HG02884 (cell line): ENCODE measurements around the gene CLIP2.
"Not testable (repeated sequence)": the region's sequence is repeated elsewhere in the genome, so short reads cannot be mapped to it uniquely, and the experiment has no call there.

Experiments
- ATAC-seq: cut with Tn5 transposase; IDR thresholded peaks from one replicate; pipeline ENCODE4 v1.9.1; 2021; ENCODE audit warnings: mild to moderate bottlenecking, moderate library complexity; ENCODE audit not compliant: unreplicated experiment

Gene CLIP2

DNA sequence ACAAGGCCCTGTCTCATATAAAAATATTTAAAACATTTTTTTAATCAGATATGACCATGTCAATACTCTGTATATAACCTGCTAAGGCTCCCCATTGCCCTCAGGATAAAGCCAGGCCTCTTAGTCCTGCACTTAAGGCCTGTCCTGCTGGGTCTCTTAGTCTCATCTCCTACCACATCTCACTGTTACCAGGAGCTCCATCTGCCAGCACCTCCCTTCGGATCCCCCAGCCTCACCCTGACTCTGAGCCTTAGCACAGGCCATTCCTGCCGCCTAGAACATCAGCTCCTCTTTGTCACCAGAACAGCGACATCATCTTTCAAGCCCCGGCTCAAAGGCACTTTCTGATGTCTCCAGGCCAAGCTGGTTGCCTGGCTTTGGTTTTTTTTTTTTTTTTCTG is 138.8 kb downstream of the CLIP2 start:
- no peak for ATAC-seq

DNA sequence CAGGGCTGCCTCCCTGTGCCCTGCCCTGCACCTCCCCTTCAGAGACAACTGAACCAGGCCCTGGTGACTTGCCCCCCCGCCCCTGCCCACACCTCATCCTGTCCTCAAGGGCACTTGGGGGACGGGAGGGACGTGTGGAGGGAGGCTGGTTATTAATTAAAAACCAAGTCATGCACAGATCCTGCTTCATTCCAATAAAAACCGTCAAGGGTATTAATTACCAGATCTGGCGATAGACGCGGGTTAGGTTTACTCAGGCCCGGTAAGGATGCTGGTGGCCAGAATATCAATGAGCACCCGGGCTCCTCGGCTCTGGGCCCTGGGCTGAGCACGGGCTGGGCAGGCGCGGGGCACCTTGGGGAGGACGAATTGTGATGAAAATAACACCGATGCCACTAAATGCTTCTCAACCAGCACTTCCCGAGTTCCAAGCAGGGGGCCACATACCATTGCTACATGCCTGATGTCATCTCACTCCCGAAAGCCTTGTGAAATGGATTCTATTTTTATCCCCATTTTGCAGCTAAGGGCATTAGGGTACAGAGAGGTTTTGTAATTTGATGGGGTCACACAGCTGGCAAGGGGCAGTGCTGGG is 140.0 kb downstream of the CLIP2 start:
- ATAC-seq = no peak

DNA sequence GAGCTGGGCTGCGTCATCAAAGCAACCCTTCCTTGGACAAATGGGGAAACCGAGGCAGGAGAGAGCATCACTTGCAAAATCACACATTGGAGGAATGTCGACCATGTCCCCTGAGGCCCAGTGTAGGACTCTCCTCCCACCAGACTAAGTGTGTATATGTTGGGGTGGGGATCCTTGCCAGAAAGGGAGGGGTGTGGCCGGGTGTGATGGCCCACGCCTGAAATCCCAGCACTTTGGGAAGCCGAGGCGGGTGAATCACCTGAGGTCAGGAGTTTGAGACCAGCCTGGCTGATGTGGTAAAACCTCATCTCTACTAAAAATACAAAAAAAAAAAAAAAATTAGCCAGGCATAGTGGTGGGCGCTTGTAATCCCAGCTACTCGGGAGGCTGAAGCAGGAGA is 141.2 kb downstream of the CLIP2 start:
- ATAC-seq = not testable (repeated sequence)

DNA sequence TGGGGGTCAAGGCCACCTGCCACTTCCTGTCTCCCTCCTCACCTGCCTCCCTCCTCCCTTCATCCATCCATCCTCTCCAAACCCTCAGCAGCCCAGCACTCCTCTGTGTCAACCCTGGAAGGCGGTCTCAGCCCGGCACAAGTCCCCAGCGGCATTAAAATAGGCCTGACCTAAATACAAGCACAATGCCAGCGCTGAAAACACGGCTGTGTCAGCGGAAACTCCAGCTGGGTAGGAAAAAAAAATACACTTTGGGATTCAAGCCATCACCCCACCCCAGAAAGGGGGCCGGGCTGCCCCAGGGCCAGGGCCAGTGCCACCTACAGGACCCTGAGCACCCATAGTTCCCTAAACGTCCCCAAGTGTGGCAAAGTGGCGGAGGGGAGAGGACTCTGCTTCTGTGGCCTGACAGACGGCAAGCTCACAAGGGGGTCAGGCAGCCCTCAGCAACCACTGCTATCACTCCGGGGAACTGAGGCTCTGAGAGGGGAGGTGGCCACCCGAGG is 141.8 kb downstream of the CLIP2 start:
- ATAC-seq = no peak

DNA sequence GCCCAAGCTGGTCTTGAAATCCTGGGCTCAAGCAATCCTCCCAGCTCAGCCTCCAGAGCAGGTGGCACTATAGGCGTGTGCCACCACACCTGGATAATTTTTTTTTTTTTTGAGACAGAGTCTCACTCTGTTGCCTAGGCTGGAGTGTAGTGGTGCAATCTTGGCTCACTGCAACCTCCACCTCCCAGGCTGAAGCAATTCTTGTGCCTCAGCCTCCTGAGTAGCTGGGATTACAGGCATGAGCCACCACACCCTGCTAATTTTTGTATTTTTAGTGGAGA is 148.0 kb downstream of the CLIP2 start:
- ATAC-seq = not testable (repeated sequence)

DNA sequence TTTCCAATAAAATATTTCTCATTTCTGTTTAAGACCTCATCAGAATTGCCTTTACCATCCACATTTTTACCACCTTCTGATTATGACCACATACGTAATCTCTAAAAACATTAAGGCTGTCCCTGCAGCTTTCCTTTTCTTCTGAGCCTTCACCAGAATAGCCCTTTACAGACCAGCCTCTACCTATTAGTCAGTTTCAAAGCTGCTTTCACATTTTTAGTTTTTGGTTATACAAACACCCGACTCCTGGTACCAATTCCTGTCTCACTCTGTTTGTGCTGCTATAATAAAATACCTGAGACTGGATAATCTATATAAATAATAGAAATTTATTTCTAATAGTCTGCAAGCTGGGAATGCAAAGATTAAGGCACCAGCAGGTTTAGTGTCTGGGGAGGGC is 149.1 kb downstream of the CLIP2 start:
- ATAC-seq = no peak

DNA sequence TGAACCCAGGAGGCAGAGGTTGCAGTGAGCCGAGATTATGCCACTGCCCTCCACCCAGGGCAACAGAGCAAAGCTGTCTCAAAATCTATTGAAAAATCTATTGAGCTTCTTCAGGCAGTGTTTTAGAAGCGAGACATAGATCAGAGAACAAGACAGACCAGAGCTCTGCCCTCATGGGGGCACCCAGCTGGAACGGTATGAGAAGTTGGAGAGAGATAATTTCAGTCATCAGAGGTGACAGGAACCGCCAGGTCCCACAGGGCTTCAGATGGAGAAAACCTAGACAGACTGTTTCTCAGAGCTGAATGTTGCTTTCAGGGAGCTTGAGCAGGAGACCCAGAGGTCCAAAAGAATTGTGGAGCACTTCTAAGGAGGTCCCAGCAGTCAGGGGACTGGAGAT is 150.3 kb downstream of the CLIP2 start:
- ATAC-seq = no peak

DNA sequence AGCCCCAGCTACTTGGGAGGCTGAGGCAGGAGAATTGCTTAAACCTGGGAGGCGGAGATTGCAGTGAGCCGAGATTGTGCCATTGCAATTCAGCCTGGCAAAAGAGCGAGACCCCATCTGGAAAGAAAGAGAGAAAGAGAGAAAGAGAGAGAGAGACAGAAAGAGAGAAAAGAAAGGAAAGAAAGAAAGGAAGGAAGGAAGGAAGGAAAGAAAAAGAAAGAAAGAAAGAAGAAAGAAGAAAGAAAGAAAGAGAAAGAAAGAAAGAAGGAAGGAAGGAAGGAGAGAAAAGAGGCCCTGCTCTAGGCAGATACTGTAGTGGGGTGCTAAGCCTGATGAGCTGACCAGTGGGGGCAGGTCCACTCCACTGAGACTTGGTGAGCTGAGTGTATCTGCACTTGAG is 150.9 kb downstream of the CLIP2 start:
- not testable (repeated sequence) for ATAC-seq

DNA sequence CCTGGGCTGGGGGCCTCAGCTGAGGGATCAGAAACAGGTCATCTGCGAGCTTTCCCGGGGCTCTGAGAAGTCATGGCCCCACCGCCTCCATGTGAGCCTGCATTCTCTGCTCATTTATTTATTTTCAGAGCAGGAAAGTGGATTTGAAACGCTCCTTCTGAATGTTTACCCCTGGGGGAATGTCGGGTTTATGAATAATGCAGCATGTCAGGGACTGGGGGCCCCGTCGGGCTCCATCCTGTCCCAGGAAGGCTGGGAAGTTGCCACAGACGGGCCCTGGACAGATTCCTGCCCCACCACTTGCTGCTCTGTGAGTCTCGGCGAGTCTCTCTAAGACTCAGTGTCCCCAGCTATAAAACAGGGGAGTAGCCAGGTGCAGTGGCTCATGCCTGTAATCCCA is 152.6 kb downstream of the CLIP2 start:
- ATAC-seq = no peak

DNA sequence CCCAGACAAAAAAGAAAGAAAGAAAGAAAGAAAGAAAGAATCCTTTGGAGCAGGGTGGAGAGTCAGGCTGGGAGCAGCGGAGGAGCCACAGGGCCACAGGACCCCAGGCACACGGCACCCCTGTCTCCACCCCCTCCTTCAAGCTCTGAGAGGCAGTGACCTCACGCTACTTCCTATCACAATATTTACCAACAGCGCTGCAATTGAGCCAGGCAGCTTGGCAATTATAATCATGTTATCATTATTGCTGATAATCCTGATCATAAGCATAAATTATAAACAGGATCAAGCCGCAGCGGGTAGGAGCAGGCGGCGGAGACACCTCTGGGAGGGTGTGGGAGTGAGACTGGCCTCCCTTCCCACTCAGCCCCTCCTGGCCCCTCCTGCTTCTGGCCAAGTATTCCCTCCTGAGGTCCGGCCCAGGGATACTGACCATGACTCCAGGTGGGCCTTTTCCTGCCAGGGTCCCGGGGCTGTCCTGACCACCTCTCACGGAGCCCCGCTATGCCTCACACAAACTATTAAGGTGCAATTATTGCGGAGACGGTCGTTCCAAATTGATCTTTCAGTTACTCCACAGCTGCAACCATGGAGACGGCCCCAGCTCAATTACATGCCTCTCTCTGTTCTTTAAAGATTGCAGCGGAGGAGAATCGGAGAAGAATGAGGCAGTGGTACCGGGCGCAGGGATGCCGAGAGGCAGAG is 154.5 kb downstream of the CLIP2 start:
- no peak for ATAC-seq

DNA sequence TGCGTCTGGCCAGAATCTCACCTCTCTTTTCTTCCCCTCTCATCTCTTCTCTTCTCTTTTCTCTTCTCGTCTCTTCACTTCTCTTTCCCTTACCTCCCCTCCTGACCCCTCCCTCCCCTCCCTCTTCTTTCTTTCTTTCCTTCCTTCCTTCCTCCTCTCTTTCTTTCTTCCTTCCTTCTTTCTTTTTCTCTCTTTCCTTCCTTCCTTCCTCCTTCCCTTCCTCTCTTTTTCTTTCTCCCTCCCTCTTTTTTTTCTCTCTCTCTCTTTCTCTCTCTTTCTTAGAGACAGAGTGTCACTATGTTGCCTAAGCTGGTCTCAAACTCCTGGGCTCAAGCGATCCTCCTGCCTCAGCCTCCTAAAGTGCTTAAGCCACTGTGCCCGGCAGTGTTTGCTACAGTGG is 159.9 kb downstream of the CLIP2 start:
- ATAC-seq = no peak

DNA sequence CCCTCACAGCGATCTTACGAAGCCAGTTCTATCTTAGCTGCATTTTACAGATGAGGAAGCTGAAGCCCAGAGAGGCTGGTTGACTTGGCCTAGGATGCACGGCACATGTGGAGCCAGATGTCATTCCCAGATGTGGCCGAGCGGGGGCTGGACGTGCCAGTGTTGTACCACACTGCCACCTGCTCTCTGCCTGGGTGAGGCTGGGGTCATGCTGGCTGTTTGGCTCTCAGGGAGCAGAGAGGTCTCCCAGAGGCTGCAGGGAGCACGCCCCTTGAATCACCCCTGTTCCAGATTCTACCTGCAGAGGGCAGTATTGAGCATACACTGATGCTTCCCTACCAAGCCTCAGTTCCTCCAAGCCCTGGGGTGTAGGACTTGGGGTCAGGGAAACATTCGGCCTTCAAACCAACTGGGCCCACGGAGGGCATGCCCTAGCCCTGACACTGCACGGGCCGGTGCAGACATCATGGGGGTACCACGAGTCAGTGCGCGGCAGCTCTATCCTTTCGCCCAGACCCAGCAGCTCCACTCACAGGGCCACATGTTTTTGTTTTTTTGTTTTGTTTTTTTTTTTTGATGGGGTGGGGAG is 160.7 kb downstream of the CLIP2 start:
- ATAC-seq = no peak

DNA sequence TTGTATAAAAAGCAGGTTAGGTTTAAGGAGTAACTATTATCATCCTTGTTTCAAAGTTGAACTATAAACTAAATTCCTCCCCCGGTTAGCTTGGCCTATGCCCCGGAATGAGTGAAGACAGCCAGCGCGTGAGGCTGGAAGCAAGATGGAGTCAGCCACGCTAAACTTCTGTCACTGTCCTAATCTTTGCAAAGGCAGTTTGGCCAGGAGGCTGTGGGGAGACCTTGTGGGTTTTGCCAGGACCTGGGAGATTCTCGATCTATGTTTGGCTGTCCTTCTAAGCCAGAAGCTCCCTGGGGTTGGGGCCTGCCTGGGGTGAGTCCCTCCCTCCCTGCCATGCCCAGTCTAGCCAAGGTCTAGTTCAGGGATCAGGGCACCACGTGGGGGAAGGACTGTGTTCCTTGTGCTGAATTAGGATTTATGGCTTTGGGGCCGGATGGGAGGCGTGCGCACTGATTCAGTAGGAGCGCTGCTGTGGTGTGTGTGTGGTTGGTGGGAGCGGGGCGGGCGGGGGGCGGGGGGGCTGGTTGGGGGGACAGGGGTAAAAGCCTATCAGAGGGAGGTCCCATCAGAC is 163.6 kb downstream of the CLIP2 start:
- ATAC-seq = no peak

DNA sequence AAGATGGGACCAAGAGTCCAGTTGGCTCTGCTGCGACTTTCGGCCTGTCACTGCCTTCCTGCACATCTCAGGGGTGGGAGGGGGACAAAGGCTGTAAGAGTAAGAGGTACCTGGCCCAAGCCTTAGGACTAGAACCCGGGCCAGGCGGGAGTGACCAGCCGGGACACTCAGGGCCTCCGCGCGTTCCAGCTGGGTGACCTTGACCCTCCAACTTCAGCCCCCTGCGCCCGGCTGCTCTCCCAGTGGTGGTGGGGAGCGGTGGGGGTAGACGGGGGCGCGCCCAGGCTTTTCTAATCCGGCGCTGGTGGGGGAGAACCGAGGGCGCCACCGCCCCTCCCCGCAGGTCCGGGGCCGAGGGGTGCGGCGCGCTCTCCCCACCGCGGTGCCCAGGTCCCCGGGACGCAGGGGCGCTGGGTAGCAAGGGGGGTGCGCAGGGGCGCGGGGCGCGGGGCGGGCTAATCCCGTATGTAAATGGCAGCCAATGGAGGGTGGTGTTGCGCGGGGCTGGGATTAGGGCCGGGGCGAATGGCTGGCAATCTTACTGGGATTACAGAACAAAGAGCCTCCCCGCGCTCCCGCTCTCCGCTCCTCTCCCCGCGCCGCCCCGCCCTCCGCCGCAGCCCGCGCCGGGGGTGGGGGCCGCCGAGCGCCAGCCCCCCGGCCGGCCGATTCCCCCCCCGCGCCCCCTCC is 164.3 kb downstream of the CLIP2 start, which contains the start of gene GTF2IRD1:
Gene GTF2IRD1 (plus strand): TSS at position 585 of the 690 bp plus-strand sequence. CDS start 54,175 bp downstream, outside the sequence.
- ATAC-seq = no peak

DNA sequence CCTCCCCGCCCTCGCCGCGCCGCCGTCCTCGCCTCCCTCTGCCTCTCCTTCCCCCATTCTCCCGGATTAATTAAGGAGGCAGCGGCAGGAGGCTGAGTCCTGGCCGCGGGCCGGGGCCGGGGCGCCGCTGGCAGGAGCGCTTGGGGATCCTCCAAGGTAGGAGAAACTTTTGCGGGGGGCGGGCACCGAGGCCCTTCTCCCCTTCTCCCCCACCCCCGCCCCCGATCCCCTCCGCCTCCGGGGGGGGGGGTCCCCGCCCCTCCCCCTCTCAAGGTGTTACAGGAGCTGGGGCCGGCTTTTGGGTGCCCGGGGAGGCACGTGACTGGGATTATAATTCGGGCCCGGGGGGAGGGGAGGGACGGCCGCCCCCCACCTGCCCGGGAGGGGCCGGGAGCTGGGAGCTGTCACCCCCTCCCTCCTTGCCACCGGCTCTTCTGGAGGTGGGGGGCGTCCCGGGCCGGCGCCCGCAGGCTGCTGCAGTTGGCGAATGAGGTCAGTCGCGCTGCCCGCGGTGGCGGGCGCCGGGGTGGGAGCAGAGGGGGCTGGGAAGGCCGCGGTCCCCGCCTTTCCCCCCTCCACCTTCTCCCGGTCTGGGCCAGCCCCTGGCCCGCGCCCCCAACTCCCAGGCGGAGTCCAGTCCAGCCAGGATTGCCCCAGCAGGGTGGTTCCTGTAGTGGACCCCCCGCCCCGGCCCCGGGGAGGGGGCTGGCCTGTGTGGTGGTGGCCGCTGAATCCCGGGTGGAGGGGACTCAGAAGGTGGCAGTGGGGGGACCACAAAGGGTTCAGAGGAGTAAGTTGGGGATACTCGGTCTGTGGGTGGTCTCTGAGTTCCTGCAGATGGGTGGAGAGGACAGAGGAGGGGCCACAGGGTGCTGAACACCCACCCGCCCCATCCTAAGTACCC is 165.1 kb downstream of the CLIP2 start:
- ATAC-seq = no peak

DNA sequence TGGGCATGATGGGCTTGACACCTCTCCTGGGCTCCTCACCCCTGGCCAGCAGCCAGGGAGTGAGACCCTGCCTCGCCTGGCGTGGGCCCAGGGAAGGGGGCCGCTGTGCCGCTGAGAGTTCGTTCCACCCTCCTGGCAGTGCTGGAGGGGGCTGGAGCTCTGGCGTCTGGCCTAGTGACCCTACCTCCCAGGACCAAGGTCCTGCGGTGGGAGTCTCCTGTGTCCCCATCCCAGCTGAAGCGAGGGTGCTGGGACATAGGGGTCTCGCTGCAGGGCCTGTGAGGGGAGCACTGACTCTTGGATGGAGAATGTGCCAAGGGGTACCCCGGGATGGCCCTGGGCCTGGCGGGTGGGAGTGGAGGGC is 165.7 kb downstream of the CLIP2 start:
- ATAC-seq = no peak

DNA sequence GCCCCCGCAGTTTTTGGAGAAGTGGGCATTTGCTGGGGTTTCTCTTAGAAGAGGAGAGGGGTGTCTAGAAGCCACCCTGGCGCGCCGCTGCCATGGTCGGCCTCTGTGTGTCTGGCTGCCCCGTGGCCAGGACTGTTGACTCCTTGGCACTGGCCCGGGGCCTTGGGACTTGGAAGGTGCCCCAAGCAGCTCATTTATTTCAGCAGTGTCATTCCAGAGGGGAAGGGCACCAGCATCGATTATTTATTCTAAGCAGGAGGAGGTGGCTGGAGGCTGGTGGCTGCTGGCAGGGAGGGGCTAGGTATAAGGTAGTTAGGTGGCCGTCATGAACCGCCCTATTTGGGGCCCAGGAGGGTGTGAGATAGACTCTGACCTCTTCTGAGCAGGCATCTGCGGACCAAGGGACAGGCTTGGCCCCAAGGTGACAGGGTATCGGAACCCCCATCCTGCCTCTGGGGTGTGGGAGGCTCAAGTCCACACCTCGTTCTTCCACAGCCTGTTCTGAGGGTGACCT is 166.1 kb downstream of the CLIP2 start:
- no peak for ATAC-seq
